HL-60 (cell line): Measurements from ENCODE around the gene OR12D2.

Experiments
- POLR2AphosphoS5 ChIP-seq: IDR thresholded peaks from 2 replicates; pipeline ENCODE4 v1.6.1; 2012; ENCODE audit warnings: low read depth
- TF ChIP-seq, protein P1 (sequence below): IDR thresholded peaks from one replicate; pipeline ENCODE4 v1.5.1; 2011; ENCODE audit warnings: low read length, control low read depth, inconsistent platforms; ENCODE audit not compliant: insufficient read depth

DNA sequence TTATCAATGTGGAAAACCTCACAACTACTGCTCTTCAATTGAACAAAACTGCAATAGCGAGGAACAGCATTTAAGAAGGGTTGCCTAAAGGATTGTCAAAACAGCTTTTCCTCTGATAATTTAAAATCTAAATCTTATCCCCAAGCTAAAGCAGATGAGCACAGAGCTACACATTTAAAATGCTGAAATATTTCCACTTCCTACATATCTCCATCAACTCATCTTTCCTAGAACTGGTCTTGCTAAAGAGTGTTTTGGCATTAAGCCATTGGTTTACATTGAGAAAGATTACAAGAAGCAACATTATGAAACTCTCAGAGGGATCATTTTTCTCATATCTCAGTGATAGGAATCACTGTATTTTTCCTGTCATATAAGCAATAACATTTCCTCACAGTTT, 47.3 kb downstream of the OR12D2 start:
- TF ChIP-seq, protein P1, sequence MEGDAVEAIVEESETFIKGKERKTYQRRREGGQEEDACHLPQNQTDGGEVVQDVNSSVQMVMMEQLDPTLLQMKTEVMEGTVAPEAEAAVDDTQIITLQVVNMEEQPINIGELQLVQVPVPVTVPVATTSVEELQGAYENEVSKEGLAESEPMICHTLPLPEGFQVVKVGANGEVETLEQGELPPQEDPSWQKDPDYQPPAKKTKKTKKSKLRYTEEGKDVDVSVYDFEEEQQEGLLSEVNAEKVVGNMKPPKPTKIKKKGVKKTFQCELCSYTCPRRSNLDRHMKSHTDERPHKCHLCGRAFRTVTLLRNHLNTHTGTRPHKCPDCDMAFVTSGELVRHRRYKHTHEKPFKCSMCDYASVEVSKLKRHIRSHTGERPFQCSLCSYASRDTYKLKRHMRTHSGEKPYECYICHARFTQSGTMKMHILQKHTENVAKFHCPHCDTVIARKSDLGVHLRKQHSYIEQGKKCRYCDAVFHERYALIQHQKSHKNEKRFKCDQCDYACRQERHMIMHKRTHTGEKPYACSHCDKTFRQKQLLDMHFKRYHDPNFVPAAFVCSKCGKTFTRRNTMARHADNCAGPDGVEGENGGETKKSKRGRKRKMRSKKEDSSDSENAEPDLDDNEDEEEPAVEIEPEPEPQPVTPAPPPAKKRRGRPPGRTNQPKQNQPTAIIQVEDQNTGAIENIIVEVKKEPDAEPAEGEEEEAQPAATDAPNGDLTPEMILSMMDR: no peak
- TF ChIP-seq POLR2AphosphoS5: no peak
